ENCODE data around the gene POLE2. TPM values are rescaled to one million over a fixed set of nuclear protein-coding genes. Genes with fewer than 3 reads are reported as not detected.

The POLE2 gene
- total RNA-seq, 1 donor from 2014 or later: 9.3 TPM

DNA sequence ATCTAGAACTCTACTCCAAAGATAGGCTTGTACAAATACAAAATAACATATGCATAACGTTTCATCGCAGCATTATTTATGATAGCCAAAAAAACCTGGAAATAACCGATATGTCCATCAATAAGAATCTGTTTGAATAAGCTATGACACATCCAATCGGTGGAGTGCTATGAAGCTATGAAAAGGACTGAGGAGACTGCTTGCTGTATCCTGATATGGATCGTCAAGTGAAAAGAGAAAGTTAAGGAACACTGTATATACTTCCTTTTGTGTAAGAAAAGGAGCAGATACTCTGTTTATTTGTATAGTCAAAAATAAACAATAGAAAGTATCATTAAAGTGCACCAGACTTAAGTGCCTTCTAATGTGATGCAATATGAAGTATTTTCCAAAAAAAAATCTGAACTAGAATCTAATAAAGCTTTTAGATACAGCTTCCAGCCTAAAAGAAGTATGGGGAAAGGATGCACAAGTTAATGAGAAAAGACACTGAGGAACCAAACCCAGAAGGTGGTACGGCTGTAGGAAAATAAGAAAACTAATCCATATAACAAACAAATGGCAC is 4.3 kb upstream of the POLE2 start:
- no peaks in the 10 kb centered on the region for H3K27me3 Mint-ChIP-seq (ENCODE audit: low read depth)
- H3K4me3 Mint-ChIP-seq: peak overlapping the region; percentile 74
- no peak for TF ChIP-seq CTCF (IDR thresholded peaks at IDR 0.05; ENCODE audit: unreplicated experiment)
- H3K9me3 Mint-ChIP-seq: no peaks in the 10 kb centered on the region
- no peaks in the 10 kb centered on the region for H3K36me3 Mint-ChIP-seq
- peaks cover 26% of the 10 kb centered on the region for H3K4me1 Mint-ChIP-seq
- peak overlapping the region; percentile 97 for H3K27ac Mint-ChIP-seq
- DNase-seq (ENCODE audit: low spot score in 2 of 2, unreplicated experiment in 2 of 2): no peak

- no peak for DNase-seq (ENCODE audit: low spot score in 2 of 2, unreplicated experiment in 2 of 2)
- H3K36me3 Mint-ChIP-seq: no peaks in the 10 kb centered on the region
- H3K4me3 Mint-ChIP-seq: peak overlapping the region; percentile 74
- no peak for TF ChIP-seq CTCF (IDR thresholded peaks at IDR 0.05; ENCODE audit: unreplicated experiment)
- peaks cover 27% of the 10 kb centered on the region for H3K4me1 Mint-ChIP-seq
- no peaks in the 10 kb centered on the region for H3K9me3 Mint-ChIP-seq
- H3K27ac Mint-ChIP-seq: peak overlapping the region; percentile 21
- no peaks in the 10 kb centered on the region for H3K27me3 Mint-ChIP-seq (ENCODE audit: low read depth)
Observed at GRCh38 chr14:49691031-49691430, 3.0 kb upstream of the POLE2 start.

- Mint-ChIP-seq H3K9me3 (no peaks in the 10 kb centered on the region), H3K4me3 (peak overlapping the region; percentile 81), H3K27me3 (ENCODE audit: low read depth) (no peaks in the 10 kb centered on the region), H3K36me3 (no peaks in the 10 kb centered on the region), H3K4me1 (peaks cover 23% of the 10 kb centered on the region), H3K27ac (peak overlapping the region; percentile 93)
- no peak for DNase-seq (ENCODE audit: low spot score in 2 of 2, unreplicated experiment in 2 of 2)
- TF ChIP-seq CTCF (IDR thresholded peaks at IDR 0.05; ENCODE audit: unreplicated experiment): no peak
Observed at GRCh38 chr14:49688701-49689030, 652 bp upstream of the POLE2 start.

- no peaks in the 10 kb centered on the region for H3K9me3 Mint-ChIP-seq
- H3K27ac Mint-ChIP-seq: no peak overlapping the region
- DNase-seq (ENCODE audit: low spot score in 2 of 2, unreplicated experiment in 2 of 2): no peak
- no peaks in the 10 kb centered on the region for H3K27me3 Mint-ChIP-seq (ENCODE audit: low read depth)
- H3K36me3 Mint-ChIP-seq: peaks cover 3% of the 10 kb centered on the region
- peaks cover 12% of the 10 kb centered on the region for H3K4me1 Mint-ChIP-seq
- TF ChIP-seq CTCF (IDR thresholded peaks at IDR 0.05; ENCODE audit: unreplicated experiment): no peak
- peak overlapping the region; percentile 46 for H3K4me3 Mint-ChIP-seq
Observed at GRCh38 chr14:49686425-49686824, 1.6 kb downstream of the POLE2 start.

- Mint-ChIP-seq H3K9me3 (no peaks in the 10 kb centered on the region), H3K27me3 (ENCODE audit: low read depth) (no peaks in the 10 kb centered on the region), H3K4me3 (no peak overlapping the region), H3K36me3 (peaks cover 10% of the 10 kb centered on the region), H3K4me1 (no peaks in the 10 kb centered on the region), H3K27ac (no peak overlapping the region)
- no peak for DNase-seq (ENCODE audit: low spot score in 2 of 2, unreplicated experiment in 2 of 2)
- no peak for TF ChIP-seq CTCF (IDR thresholded peaks at IDR 0.05; ENCODE audit: unreplicated experiment)
Observed at GRCh38 chr14:49679271-49679670, 8.7 kb downstream of the POLE2 start.

GRCh38 chr14:49677643-49678042 is 10.4 kb downstream of the POLE2 start:
- Mint-ChIP-seq H3K27ac (no peak overlapping the region), H3K4me1 (no peaks in the 10 kb centered on the region), H3K4me3 (no peak overlapping the region), H3K36me3 (peaks cover 20% of the 10 kb centered on the region), H3K9me3 (no peaks in the 10 kb centered on the region), H3K27me3 (ENCODE audit: low read depth) (no peaks in the 10 kb centered on the region)
- no peak for TF ChIP-seq CTCF (IDR thresholded peaks at IDR 0.05; ENCODE audit: unreplicated experiment)
- no peak for DNase-seq (ENCODE audit: low spot score in 2 of 2, unreplicated experiment in 2 of 2)

Data from mesothelial cell of epicardium (in vitro differentiated cells).